ENCODE results near the gene PCSK2. TPM values are rescaled to one million over a fixed set of nuclear protein-coding genes. Genes with fewer than 3 reads are reported as not detected.

The PCSK2 gene
- total RNA-seq, 1 experiment from 2014 or later, result not detected

DNA sequence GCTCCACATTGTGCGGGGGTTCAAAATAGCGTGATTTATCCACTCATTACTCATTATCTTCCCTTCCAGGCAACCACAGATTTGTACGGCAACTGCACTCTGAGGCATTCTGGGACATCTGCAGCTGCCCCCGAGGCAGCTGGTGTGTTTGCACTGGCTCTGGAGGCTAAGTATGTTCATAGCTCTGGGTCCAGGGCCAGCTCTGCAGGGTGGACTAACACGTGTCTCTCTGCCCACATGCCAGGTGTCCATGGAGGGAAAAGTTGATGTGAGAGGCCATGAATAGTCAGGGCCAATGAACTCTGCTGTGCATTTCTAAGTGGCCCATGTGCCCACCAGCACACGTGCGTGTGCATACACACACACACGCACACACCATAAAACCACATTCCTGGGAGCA lies 229.4 kb downstream of the PCSK2 start:
- intact Hi-C loops (cut with micrococcal nuclease), result no loop called here
- no peak overlapping the region for H3K4me3 Mint-ChIP-seq (ENCODE audit: unreplicated experiment)
- no peak for TF ChIP-seq CTCF (IDR thresholded peaks at IDR 0.05; ENCODE audit: unreplicated experiment)
- ChIA-PET CTCF (interaction anchor here (0.5 to 3.2 kb wide), 3 partner anchors 17 to 653 kb away, joined by 3 to 15 read pairs (median 3); no protein-coding TSS in a partner anchor), POLR2A (no interaction called here)
- no peaks in the 10 kb centered on the region for H3K9me3 Mint-ChIP-seq (ENCODE audit: unreplicated experiment)
- no peaks in the 10 kb centered on the region for H3K36me3 Mint-ChIP-seq (ENCODE audit: insufficient read depth, unreplicated experiment)
- H3K4me1 Mint-ChIP-seq (ENCODE audit: insufficient read depth, unreplicated experiment), result no peaks in the 10 kb centered on the region
- no TSS peak for BruUV-seq (replicated peaks)
- DNase-seq (ENCODE audit: unreplicated experiment), result no peak
- H3K27me3 Mint-ChIP-seq (ENCODE audit: insufficient read depth, unreplicated experiment), result peaks cover 39% of the 10 kb centered on the region
- no peak overlapping the region for H3K27ac Mint-ChIP-seq (ENCODE audit: low read depth, unreplicated experiment)

DNA sequence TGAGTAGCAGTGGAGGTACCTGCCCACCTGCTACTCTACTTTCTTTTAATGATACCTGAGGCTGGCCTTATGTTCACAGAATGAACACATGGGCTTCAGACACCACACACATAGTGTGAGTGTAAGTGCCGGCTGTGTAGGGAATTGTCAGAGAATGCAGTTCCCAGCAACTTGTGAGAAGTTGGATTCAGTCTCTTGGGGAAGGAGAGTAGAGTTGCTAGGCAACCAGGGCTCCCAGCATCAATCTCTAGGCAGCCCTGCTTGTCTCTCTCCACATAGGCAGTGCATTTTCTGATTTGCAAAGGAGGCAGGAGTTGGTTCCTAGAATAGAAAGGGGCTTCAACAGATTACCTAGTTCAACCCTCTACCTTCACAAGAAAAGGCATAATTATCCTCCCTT lies 230.2 kb downstream of the PCSK2 start:
- Mint-ChIP-seq H3K27me3 (ENCODE audit: insufficient read depth, unreplicated experiment) (peaks cover 33% of the 10 kb centered on the region), H3K36me3 (ENCODE audit: insufficient read depth, unreplicated experiment) (no peaks in the 10 kb centered on the region), H3K9me3 (ENCODE audit: unreplicated experiment) (no peaks in the 10 kb centered on the region), H3K4me1 (ENCODE audit: insufficient read depth, unreplicated experiment) (no peaks in the 10 kb centered on the region), H3K4me3 (ENCODE audit: unreplicated experiment) (no peak overlapping the region), H3K27ac (ENCODE audit: low read depth, unreplicated experiment) (no peak overlapping the region)
- BruUV-seq (replicated peaks), result no TSS peak
- TF ChIP-seq CTCF (IDR thresholded peaks at IDR 0.05; ENCODE audit: unreplicated experiment), result no peak
- CTCF ChIA-PET, result interaction anchor here (0.7 to 3.2 kb wide), 5 partner anchors 22 to 654 kb away, joined by 3 to 15 read pairs (median 3); no protein-coding TSS in a partner anchor
- POLR2A ChIA-PET, result no interaction called here
- no peak for DNase-seq (ENCODE audit: unreplicated experiment)
- intact Hi-C loops (cut with micrococcal nuclease), result no loop called here

DNA sequence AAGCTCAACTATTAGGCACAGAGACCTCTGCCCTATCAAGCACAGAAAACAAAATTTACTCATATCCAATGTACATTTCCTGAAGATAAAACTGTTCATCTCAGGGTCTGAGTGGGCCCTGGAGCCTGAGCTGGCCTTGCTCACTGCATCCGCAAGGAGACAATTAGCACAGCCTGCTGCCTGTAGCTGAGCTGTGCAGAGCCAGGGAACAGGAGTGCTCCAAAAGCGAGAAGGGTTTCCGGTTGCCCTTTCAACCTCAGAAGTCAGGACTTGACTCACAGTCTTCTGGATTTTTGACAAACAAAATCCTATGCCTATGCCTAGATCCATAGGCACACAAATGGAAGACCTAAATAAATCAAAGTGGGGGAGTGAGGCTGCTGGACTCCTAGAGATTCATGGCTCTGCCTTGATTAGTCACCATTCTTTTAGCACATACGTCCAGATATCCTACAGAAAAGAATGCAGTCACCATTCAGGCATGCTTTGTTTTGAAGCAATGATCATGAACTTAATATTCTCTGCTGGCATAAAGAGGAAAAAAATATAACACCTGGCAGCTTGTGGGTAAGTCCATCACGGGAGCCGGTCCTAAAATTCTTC lies 230.8 kb downstream of the PCSK2 start:
- H3K4me3 Mint-ChIP-seq (ENCODE audit: unreplicated experiment), result no peak overlapping the region
- H3K27me3 Mint-ChIP-seq (ENCODE audit: insufficient read depth, unreplicated experiment), result peaks cover 33% of the 10 kb centered on the region
- H3K4me1 Mint-ChIP-seq (ENCODE audit: insufficient read depth, unreplicated experiment), result no peaks in the 10 kb centered on the region
- no peak for DNase-seq (ENCODE audit: unreplicated experiment)
- H3K9me3 Mint-ChIP-seq (ENCODE audit: unreplicated experiment), result no peaks in the 10 kb centered on the region
- no peaks in the 10 kb centered on the region for H3K36me3 Mint-ChIP-seq (ENCODE audit: insufficient read depth, unreplicated experiment)
- CTCF ChIA-PET, result interaction anchor here (0.7 to 0.9 kb wide), 2 partner anchors 24 to 138 kb away, joined by 3 read pairs; no protein-coding TSS in a partner anchor
- no TSS peak for BruUV-seq (replicated peaks)
- POLR2A ChIA-PET, result no interaction called here
- intact Hi-C loops (cut with micrococcal nuclease), result no loop called here
- H3K27ac Mint-ChIP-seq (ENCODE audit: low read depth, unreplicated experiment), result no peak overlapping the region
- no peak for TF ChIP-seq CTCF (IDR thresholded peaks at IDR 0.05; ENCODE audit: unreplicated experiment)

- Mint-ChIP-seq H3K4me1 (ENCODE audit: insufficient read depth, unreplicated experiment) (no peaks in the 10 kb centered on the region), H3K4me3 (ENCODE audit: unreplicated experiment) (no peak overlapping the region), H3K27me3 (ENCODE audit: insufficient read depth, unreplicated experiment) (peaks cover 19% of the 10 kb centered on the region), H3K36me3 (ENCODE audit: insufficient read depth, unreplicated experiment) (no peaks in the 10 kb centered on the region), H3K9me3 (ENCODE audit: unreplicated experiment) (no peaks in the 10 kb centered on the region), H3K27ac (ENCODE audit: low read depth, unreplicated experiment) (no peak overlapping the region)
- TF ChIP-seq CTCF (IDR thresholded peaks at IDR 0.05; ENCODE audit: unreplicated experiment), result no peak
- intact Hi-C loops (cut with micrococcal nuclease), result no loop called here
- no peak for DNase-seq (ENCODE audit: unreplicated experiment)
- POLR2A ChIA-PET, result no interaction called here
- CTCF ChIA-PET, result interaction anchor here (1.0 kb wide), 1 partner anchor 35 kb away, joined by 3 read pairs; no protein-coding TSS in a partner anchor
- BruUV-seq (replicated peaks), result no TSS peak
Measured at GRCh38 chr20:17460119-17460518, 233.3 kb downstream of the PCSK2 start.

All from MCF 10A (cell line).